OCI-LY7 (cell line): ENCODE data around the gene TDRD9.

Experiments
- CTCF ChIP-seq: fragments of 200-600 bp; sonication (generic); conservative IDR thresholded peaks from 2 replicates; pipeline ENCODE4 v1.5.1; 2014; ENCODE audit warnings: mild to moderate bottlenecking, antibody characterized with exemption, low read length, moderate library complexity, mixed read lengths
- EZH2phosphoT487 ChIP-seq: fragments of 200-600 bp; sonication (generic); IDR thresholded peaks from 2 replicates; pipeline ENCODE4 v1.6.1; 2018; ENCODE audit warnings: low read depth, borderline replicate concordance, mild to moderate bottlenecking, mixed run types, antibody characterized with exemption, low read length, moderate library complexity, mixed read lengths

DNA sequence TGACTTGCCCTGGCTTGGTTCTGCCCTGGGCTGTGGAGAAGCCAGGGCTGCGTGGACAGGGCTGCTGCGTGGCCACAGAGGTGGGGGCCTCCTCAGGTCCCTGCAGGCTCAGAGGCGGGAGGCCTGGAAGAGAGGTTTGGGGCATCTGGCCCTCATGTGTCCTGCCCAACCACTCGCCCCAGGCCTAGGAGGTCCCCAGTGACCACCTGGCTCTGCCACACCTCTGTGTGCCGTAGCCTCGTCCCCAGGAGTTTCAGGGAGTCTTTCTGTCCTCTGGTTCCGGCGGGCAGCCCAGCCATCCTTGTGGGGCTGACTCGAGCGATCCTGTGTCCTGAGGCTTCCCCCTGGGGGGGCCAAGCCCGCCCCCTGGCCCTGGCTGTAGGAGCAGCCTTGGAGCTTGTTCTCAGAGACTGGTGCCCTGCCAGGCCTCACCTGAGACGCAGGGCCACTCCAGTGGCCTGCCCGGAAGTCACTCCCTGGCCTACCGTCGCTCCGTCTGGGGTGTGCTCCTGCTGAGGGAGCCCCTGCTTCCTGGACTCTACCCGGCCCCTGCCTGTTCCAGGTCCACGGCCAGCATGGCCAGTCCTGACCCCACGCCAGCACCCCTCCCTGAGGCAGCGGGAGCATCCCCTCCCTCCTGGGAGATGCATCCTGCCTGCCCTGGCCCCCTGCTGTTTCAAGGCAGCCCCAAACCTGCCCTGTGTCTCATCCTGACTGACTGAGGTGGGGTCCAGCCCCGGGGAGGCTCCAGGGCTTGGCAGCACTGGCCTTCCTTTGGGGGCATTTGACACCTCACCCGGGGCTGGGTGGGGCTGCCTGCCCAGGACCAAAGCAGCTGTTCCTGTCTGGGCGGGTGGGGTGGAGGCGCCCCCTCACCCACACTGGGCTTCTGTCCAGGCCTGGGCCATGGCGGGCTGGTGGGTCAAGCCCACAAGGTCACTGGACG lies 171.1 kb downstream of the TDRD9 start:
- TF ChIP-seq CTCF, result no peak
- no peak for TF ChIP-seq EZH2phosphoT487
